Colonic mucosa (tissue), 4 donors: Measurements from ENCODE around the gene NUDCD3. TPM values are rescaled to one million over a fixed set of nuclear protein-coding genes. Genes with fewer than 3 reads are reported as not detected.

ENCODE experiments used
- DNase-seq: peaks from one replicate; pipeline ENCODE4 v3.0.0-alpha.2; 2020
- H3K27ac ChIP-seq: fragments of 200-600 bp; one replicate; pipeline ENCODE4 v1.8.0; 2021
- H3K27me3 ChIP-seq: fragments of 200-600 bp; one replicate; pipeline ENCODE4 v1.8.0; 2021
- H3K36me3 ChIP-seq: fragments of 200-600 bp; one replicate; pipeline ENCODE4 v1.8.0; 2021
- H3K4me1 ChIP-seq: fragments of 200-600 bp; one replicate; pipeline ENCODE4 v1.8.0; 2021; ENCODE audit warnings: mild to moderate bottlenecking
- H3K4me3 ChIP-seq: fragments of 200-600 bp; one replicate; pipeline ENCODE4 v1.8.0; 2021
- H3K9ac ChIP-seq, 2 donors: one replicate each; pipeline ENCODE4 v1.7.0; 2013; ENCODE audit warnings: control low read depth in 2 of 2, low read depth in 2 of 2, low read length in 2 of 2
- H3K9me3 ChIP-seq: fragments of 200-600 bp; one replicate; pipeline ENCODE4 v1.8.0; 2021
- CTCF ChIP-seq: fragments of 200-600 bp; IDR thresholded peaks from one replicate; pipeline ENCODE4 v1.8.0; 2022; ENCODE audit warnings: antibody characterized with exemption, mild to moderate bottlenecking
- intact Hi-C: fragments of 100-400 bp; cut with DNase I; formaldehyde crosslinking; loops from one replicate; pipeline ENCODE4 v1.14.1; 2022
- total RNA-seq, 2 donors: library from RNA; stranded (reverse); fragmentation: NEBNext Ultra II Directional in 1 of 2; extraction: Animal tissue kit (Norgen Biotek cat#: 25700) in 1 of 2; gene quantifications; one replicate each; pipeline ENCODE4 v1.2.1, GENCODE V29; 2021
- donor health status: healthy.
- donor health status: DM: no; HTN: no; CAD: no.
- donor health status: DM: no; HTN: no; CAD: no.

NUDCD3 gene
- total RNA-seq, 2 donors from 2014 or later = 77.7 to 105 TPM

GRCh38 chr7:44441079-44441478 is 49.4 kb downstream of the NUDCD3 start:
- no peak for DNase-seq
- TF ChIP-seq CTCF = no peak
- H3K27ac ChIP-seq = no peak overlapping the region
- H3K4me1 ChIP-seq = no peaks in the 10 kb centered on the region
- no peak overlapping the region for H3K4me3 ChIP-seq
- H3K27me3 ChIP-seq = no peaks in the 10 kb centered on the region
- intact Hi-C loops = no loop called here
- H3K9me3 ChIP-seq = no peaks in the 10 kb centered on the region
- H3K9ac ChIP-seq = no peak overlapping the region
- H3K36me3 ChIP-seq = no peaks in the 10 kb centered on the region

GRCh38 chr7:44440577-44441078 is 49.8 kb downstream of the NUDCD3 start:
- Histone ChIP-seq H3K9me3 (no peaks in the 10 kb centered on the region), H3K4me1 (no peaks in the 10 kb centered on the region), H3K36me3 (no peaks in the 10 kb centered on the region), H3K4me3 (no peak overlapping the region), H3K9ac (no peak overlapping the region), H3K27ac (no peak overlapping the region), H3K27me3 (no peaks in the 10 kb centered on the region)
- TF ChIP-seq CTCF = no peak
- DNase-seq = no peak
- intact Hi-C loops = no loop called here

- no peak for TF ChIP-seq CTCF
- intact Hi-C loops = no loop called here
- Histone ChIP-seq H3K4me3 (no peak overlapping the region), H3K36me3 (no peaks in the 10 kb centered on the region), H3K27me3 (no peaks in the 10 kb centered on the region), H3K9ac (no peak overlapping the region), H3K4me1 (no peaks in the 10 kb centered on the region), H3K9me3 (no peaks in the 10 kb centered on the region), H3K27ac (no peak overlapping the region)
- DNase-seq = no peak
These were observed 50.5 kb downstream of the NUDCD3 start for GRCh38 chr7:44439926-44440325.

GRCh38 chr7:44438816-44439215 is 51.6 kb downstream of the NUDCD3 start:
- Histone ChIP-seq H3K36me3 (no peaks in the 10 kb centered on the region), H3K9ac (no peak overlapping the region), H3K9me3 (no peaks in the 10 kb centered on the region), H3K4me1 (no peaks in the 10 kb centered on the region), H3K27ac (no peak overlapping the region), H3K27me3 (no peaks in the 10 kb centered on the region), H3K4me3 (no peak overlapping the region)
- DNase-seq = no peak
- TF ChIP-seq CTCF = no peak
- intact Hi-C loops = no loop called here

- Histone ChIP-seq H3K9ac (no peak overlapping the region), H3K36me3 (no peaks in the 10 kb centered on the region), H3K4me1 (no peaks in the 10 kb centered on the region), H3K9me3 (no peaks in the 10 kb centered on the region), H3K27me3 (no peaks in the 10 kb centered on the region), H3K4me3 (no peak overlapping the region), H3K27ac (no peak overlapping the region)
- intact Hi-C loops = no loop called here
- no peak for TF ChIP-seq CTCF
- no peak for DNase-seq
These were observed 56.3 kb downstream of the NUDCD3 start for GRCh38 chr7:44434201-44434600.
